GM12872 (cell line): Measurements from ENCODE around the gene POLR1A.

Source experiments
- CTCF ChIP-seq: IDR thresholded peaks from 3 replicates; pipeline ENCODE4 v1.5.1; 2011; ENCODE audit warnings: low read depth, mild to moderate bottlenecking, low read length, moderate library complexity; ENCODE audit not compliant: insufficient read depth

Gene POLR1A

DNA sequence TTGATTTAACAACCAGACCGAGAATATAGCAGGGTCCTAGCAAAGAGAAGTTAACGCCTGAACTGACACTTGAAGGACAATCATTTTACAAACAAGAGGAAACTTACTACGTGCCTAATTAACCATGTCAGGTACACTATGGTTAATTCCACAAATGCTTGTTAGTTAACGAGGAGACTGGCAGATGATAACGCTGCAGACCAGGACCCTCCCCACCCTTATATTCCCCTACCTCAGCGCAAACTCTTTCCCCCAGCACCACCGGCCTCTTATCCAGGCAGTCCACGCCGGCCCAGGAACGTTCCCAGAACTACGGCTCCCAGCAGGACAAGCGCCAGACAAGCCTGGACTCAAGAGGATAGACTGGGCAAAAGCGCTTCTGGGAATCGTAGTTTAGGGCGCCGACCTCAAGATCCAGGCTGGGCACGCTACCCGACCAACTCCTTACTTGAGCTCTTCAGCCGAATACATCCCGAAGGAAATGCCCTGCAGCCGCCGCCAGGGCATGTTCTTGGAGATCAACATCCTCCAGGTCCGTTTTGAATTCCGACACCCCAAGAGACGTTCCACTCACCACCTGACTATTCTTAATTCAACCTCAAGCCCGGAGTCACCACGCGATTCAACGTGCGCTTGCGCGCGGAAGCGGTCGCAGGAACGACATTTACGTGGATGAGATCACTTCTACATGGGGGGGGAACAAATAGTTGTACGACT lies at the start of gene POLR1A:
Gene POLR1A, minus strand, starts transcription at position 635 of the 717 bp plus-strand sequence. Its CDS starts 110 bp downstream, at position 525.
- TF ChIP-seq CTCF: no peak

- TF ChIP-seq CTCF: no peak
Measured at GRCh38 chr2:86150502-86150901, 44.8 kb upstream of the POLR1A start.

DNA sequence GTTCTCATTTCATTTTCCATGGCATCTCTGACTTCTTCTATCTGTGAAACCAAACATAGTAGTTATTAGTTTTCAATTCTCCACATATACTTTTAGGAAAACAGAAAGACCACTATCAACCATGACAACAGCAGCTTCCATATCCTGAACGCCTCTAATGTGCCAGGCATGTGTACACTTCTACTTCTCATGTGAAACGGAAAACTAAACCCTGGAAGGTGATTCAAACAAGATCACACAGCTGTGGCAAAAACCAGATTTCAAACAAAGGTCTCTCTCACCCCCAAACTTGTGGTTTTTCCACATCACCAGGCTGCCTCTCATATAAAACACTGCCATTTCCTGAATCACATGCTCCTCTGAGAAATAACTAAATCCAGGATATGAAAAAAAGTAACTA lies 42.1 kb upstream of the POLR1A start:
- no peak for TF ChIP-seq CTCF

DNA sequence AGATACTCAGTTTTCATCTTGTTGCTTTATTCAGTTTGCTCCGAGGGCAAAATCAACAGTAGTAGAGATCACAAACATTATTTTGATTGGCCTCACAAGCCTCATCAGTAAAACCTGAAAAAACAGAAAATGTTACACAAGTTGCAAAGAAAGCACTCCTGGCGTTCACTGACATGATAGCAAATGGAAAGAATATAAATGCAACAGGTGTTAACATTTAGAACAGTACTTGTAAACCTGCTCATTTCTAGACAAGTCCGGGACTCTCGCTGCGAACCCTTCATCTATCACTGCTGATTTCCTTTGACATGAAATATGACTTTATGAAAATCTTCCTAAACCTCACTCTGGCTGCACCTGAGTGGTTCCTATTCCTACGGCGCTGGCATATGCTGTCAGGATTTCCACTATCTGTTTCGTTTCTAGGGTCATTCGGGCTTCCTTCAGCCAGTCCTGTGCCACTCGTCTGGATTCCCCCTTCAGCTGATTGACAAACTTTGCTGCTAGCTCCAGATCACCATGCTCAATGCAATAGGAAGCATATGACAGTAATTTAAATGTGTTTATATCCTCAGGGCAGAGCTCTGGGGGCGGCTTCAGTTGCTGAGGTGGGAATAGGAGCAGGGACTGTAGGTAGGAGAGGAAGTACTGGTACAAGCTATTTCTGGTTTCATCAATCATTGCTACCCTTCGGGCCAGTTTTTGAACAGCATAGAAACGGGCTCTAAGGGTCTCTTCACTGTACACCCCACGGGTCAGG lies 38.4 kb upstream of the POLR1A start:
- no peak for TF ChIP-seq CTCF

DNA sequence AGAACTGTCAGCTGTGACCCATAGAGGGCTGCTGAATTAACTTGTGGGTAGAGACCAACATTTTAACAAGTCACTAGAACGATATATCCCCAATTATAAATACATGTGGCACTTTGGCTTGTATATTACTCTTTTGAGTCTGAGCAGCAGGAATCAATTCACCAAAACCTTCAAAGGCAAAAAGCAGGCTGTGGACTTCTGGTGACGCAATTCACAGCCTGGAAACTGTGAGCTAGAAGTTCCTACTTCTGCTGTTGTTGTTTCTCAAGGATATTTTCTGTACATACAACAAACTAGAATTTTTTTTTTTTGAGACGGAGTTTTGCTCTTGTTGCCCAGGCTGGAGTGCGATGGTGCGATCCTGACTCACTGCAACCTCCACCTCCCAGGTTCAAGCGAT lies 37.6 kb upstream of the POLR1A start:
- TF ChIP-seq CTCF: no peak

GRCh38 chr2:86142436-86143257 lies 37.0 kb upstream of the POLR1A start:
- TF ChIP-seq CTCF: no peak

GRCh38 chr2:86140969-86141392 lies 35.3 kb upstream of the POLR1A start:
- no peak for TF ChIP-seq CTCF
